SK-N-SH (cell line): Measurements from ENCODE around the gene GALNTL6. TPM values are rescaled to one million over a fixed set of nuclear protein-coding genes. Genes with fewer than 3 reads are reported as not detected.

ENCODE experiments used
- CTCF ChIA-PET: fragments of 300-600, 350-600 bp; formaldehyde crosslinking; extraction: SDS; loops from one replicate; lab custom pipeline; 2021; lab: Yijun Ruan, JAX
- POLR2A ChIA-PET: fragments of 350-600 bp; sonication (Branson Sonifier 250); formaldehyde crosslinking; extraction: SDS; loops from one replicate; lab custom pipeline; 2020; ENCODE audit warnings: antibody characterized with exemption, inconsistent platforms; lab: Yijun Ruan, JAX
- DNase-seq: peaks from one replicate; pipeline ENCODE4 v3.0.0; 2012
- H2AFZ ChIP-seq: fragments of 200-600 bp; sonication (generic); 2 replicates; pipeline ENCODE4 v1.8.1; 2016; ENCODE audit warnings: antibody characterized with exemption, mild to moderate bottlenecking, low read depth
- H3F3A ChIP-seq: fragments of 200-600 bp; sonication (generic); replicated peaks from 2 replicates; pipeline ENCODE3; 2016; ENCODE audit warnings: antibody characterized with exemption, mild to moderate bottlenecking; ENCODE audit not compliant: insufficient read depth
- H3K27ac ChIP-seq, 2 experiments: fragments of 200-500 bp in 1 of 2; fragments of 200-600 bp in 1 of 2; sonication (Bioruptor generic) in 1 of 2; sonication (generic), shearing (Covaris generic) in 1 of 2; 2 replicates each; pipeline versions ENCODE4 v1.5.1 to v1.6.1; 2014 to 2016; ENCODE audit warnings: low read depth in 2 of 2, inconsistent platforms in 1 of 2, low read length in 1 of 2, mild to moderate bottlenecking in 1 of 2, mixed read lengths in 1 of 2
- H3K27me3 ChIP-seq: fragments of 200-600 bp; sonication (generic), shearing (Covaris generic); 2 replicates; pipeline ENCODE4 v1.6.1; 2016; ENCODE audit warnings: mixed run types; ENCODE audit not compliant: insufficient read depth
- H3K36me3 ChIP-seq, 2 experiments: fragments of 200-500 bp in 1 of 2; fragments of 200-600 bp in 1 of 2; sonication (Bioruptor generic) in 1 of 2; sonication (generic) in 1 of 2; replicated peaks in 1 of 2; 2 replicates each; pipeline versions ENCODE3 to v1.5.1; 2014 to 2016; ENCODE audit warnings: low read length in 1 of 2, mild to moderate bottlenecking in 1 of 2; ENCODE audit not compliant: insufficient read depth in 2 of 2, control insufficient read depth in 1 of 2
- H3K4me1 ChIP-seq, 2 experiments: fragments of 200-500 bp in 1 of 2; fragments of 200-600 bp in 1 of 2; sonication (Bioruptor generic) in 1 of 2; sonication (generic), shearing (Covaris generic) in 1 of 2; 2 replicates each; pipeline versions ENCODE4 v1.5.1 to v1.6.1; 2014 to 2016; ENCODE audit warnings: low read depth in 1 of 2, low read length in 1 of 2, mixed run types in 1 of 2; ENCODE audit not compliant: insufficient read depth in 2 of 2, control insufficient read depth in 1 of 2
- H3K4me2 ChIP-seq: fragments of 200-600 bp; sonication (generic), shearing (Covaris generic); 2 replicates; pipeline ENCODE4 v1.6.1; 2017; ENCODE audit warnings: mixed run types
- H3K4me3 ChIP-seq, 2 experiments: fragments of 200-500 bp in 1 of 2; fragments of 200-600 bp in 1 of 2; sonication (Bioruptor generic) in 1 of 2; sonication (generic), shearing (Covaris generic) in 1 of 2; 2 replicates each; pipeline versions ENCODE4 v1.5.1 to v1.8.1; 2014 to 2016; ENCODE audit warnings: low read depth in 2 of 2, inconsistent platforms in 1 of 2, low read length in 1 of 2, mild to moderate bottlenecking in 1 of 2, mixed read lengths in 1 of 2, moderate library complexity in 1 of 2
- H3K79me2 ChIP-seq: fragments of 200-600 bp; sonication (generic); 2 replicates; pipeline ENCODE4 v1.8.1; 2017; ENCODE audit warnings: mild to moderate bottlenecking; ENCODE audit not compliant: insufficient read depth
- H3K9ac ChIP-seq: fragments of 200-600 bp; sonication (generic); 2 replicates; pipeline ENCODE4 v1.6.1; 2017; ENCODE audit warnings: mixed run types
- H3K9me2 ChIP-seq: fragments of 200-600 bp; sonication (generic); 2 replicates; pipeline ENCODE4 v1.6.1; 2017; ENCODE audit warnings: mixed run types
- H3K9me3 ChIP-seq: fragments of 200-600 bp; sonication (generic); 2 replicates; pipeline ENCODE4 v1.6.1; 2017; ENCODE audit warnings: mixed run types, mild to moderate bottlenecking, moderate library complexity
- H4K20me1 ChIP-seq: fragments of 200-600 bp; sonication (generic); 2 replicates; pipeline ENCODE4 v1.6.1; 2017; ENCODE audit warnings: mild to moderate bottlenecking, mixed run types; ENCODE audit not compliant: insufficient read depth
- CHD2 ChIP-seq: fragments of 150-350 bp; IDR thresholded peaks from 2 replicates; pipeline ENCODE4 v1.6.1; 2018; ENCODE audit warnings: low read length; ENCODE audit not compliant: partially characterized antibody
- FOXM1 ChIP-seq: IDR thresholded peaks from 2 replicates; pipeline ENCODE4 v1.4.0; 2012; ENCODE audit warnings: low read depth, mild to moderate bottlenecking
- MEF2A ChIP-seq: IDR thresholded peaks from 2 replicates; pipeline ENCODE4 v1.4.0; 2012; ENCODE audit warnings: low read depth, borderline replicate concordance
- POLR2AphosphoS5 ChIP-seq: IDR thresholded peaks from 2 replicates; pipeline ENCODE4 v1.6.1; 2012; ENCODE audit warnings: low read depth, low read length
- RAD21 ChIP-seq: IDR thresholded peaks from 2 replicates; pipeline ENCODE4 v1.6.1; 2012; ENCODE audit warnings: mild to moderate bottlenecking, low read length
- RFX5 ChIP-seq: IDR thresholded peaks from 2 replicates; pipeline ENCODE4 v1.6.1; 2012; ENCODE audit warnings: mild to moderate bottlenecking, improper control_type of control experiment, low read length
- SIN3A ChIP-seq: IDR thresholded peaks from 2 replicates; pipeline ENCODE4 v1.6.1; 2012; ENCODE audit warnings: low read depth, mild to moderate bottlenecking, low read length, moderate library complexity, borderline replicate concordance
- TCF12 ChIP-seq: IDR thresholded peaks from 2 replicates; pipeline ENCODE4 v1.4.0; 2012
- TEAD4 ChIP-seq: IDR thresholded peaks from 2 replicates; pipeline ENCODE4 v1.4.0; 2012; ENCODE audit warnings: mild to moderate bottlenecking, borderline replicate concordance; ENCODE audit not compliant: insufficient read depth
- YY1 ChIP-seq: IDR thresholded peaks from 2 replicates; pipeline ENCODE4 v1.4.0; 2012; ENCODE audit warnings: low read depth, mild to moderate bottlenecking
- WGBS: methylation state at CpG from one replicate; pipeline ENCODE4 v1.1.6; 2017; ENCODE audit warnings: low lambda C conversion rate; 5-methylcytosine and 5-hydroxymethylcytosine counted together
- polyA plus RNA-seq, 3 experiments: library from polyadenylated mRNA; depleted of rRNA; stranded (reverse); fragments of >200 nt; gene quantifications; 2 replicates each; pipeline ENCODE4 v1.2.3, GENCODE V29; 2012
- TF ChIP-seq, protein P1 (sequence below): fragments of 150-350 bp; IDR thresholded peaks from 2 replicates; pipeline ENCODE4 v1.6.1; 2016; ENCODE audit warnings: mild to moderate bottlenecking, low read depth, low read length
- TF ChIP-seq, protein P2 (sequence below): fragments of 200-600 bp; sonication (generic); IDR thresholded peaks from 2 replicates; pipeline ENCODE4 v1.6.1; 2017; ENCODE audit warnings: antibody characterized with exemption, mild to moderate bottlenecking, moderate library complexity
- TF ChIP-seq, protein P3 (sequence below): fragments of 150-350 bp; IDR thresholded peaks from 2 replicates; pipeline ENCODE4 v1.6.1; 2017; ENCODE audit warnings: antibody characterized with exemption, low read length, low read depth, borderline replicate concordance
- TF ChIP-seq, protein P4 (sequence below): IDR thresholded peaks from 2 replicates; pipeline ENCODE4 v1.6.1; 2012; ENCODE audit warnings: mild to moderate bottlenecking, low read depth, low read length, moderate library complexity

Gene GALNTL6
- polyA plus RNA-seq, 1 of the 3 experiments (the other 2 are of a cell fraction) = 0.07 TPM

DNA sequence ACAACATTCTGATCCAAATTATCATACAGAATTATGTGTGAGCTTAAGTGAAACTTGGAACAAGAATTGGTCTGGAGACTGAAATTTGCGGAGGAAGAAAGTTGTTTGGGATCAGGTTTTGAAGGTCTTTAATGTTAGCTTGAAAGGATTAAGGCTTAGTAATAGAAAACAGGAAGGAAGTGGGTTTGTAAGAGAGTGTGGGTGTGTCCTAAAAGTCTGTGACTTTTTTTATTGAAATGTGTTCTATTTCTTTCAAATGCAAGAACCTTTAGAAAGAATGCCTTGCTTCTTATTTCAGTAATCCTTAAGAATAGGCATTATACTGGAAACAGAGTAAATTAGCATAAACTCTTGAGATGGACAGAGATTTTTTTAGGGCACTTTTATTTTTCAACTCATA is 198.0 kb downstream of the GALNTL6 start:
- no peaks in the 10 kb centered on the region for H3K9me2 ChIP-seq
- H3K9ac ChIP-seq = no peak overlapping the region
- H3F3A ChIP-seq = no peaks in the 10 kb centered on the region
- H3K4me1 ChIP-seq = peaks cover 0 to 4% of the 10 kb centered on the region in 2 experiments; a peak in 2 of 4 replicates
- no peaks in the 10 kb centered on the region for H3K9me3 ChIP-seq
- POLR2A ChIA-PET = no interaction called here
- no peak overlapping the region for H2AFZ ChIP-seq
- WGBS = 29% methylated on average over 1 of the region's 1 CpG
- no peak overlapping the region for H3K4me3 ChIP-seq
- CTCF ChIA-PET = no interaction called here
- H3K27me3 ChIP-seq = no peaks in the 10 kb centered on the region
- H3K79me2 ChIP-seq = no peaks in the 10 kb centered on the region
- TF ChIP-seq TCF12 = no peak
- TF ChIP-seq FOXM1 = no peak
- TF ChIP-seq RFX5 = no peak
- TF ChIP-seq, protein P1, sequence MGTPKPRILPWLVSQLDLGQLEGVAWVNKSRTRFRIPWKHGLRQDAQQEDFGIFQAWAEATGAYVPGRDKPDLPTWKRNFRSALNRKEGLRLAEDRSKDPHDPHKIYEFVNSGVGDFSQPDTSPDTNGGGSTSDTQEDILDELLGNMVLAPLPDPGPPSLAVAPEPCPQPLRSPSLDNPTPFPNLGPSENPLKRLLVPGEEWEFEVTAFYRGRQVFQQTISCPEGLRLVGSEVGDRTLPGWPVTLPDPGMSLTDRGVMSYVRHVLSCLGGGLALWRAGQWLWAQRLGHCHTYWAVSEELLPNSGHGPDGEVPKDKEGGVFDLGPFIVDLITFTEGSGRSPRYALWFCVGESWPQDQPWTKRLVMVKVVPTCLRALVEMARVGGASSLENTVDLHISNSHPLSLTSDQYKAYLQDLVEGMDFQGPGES = no peak
- TF ChIP-seq, protein P2, sequence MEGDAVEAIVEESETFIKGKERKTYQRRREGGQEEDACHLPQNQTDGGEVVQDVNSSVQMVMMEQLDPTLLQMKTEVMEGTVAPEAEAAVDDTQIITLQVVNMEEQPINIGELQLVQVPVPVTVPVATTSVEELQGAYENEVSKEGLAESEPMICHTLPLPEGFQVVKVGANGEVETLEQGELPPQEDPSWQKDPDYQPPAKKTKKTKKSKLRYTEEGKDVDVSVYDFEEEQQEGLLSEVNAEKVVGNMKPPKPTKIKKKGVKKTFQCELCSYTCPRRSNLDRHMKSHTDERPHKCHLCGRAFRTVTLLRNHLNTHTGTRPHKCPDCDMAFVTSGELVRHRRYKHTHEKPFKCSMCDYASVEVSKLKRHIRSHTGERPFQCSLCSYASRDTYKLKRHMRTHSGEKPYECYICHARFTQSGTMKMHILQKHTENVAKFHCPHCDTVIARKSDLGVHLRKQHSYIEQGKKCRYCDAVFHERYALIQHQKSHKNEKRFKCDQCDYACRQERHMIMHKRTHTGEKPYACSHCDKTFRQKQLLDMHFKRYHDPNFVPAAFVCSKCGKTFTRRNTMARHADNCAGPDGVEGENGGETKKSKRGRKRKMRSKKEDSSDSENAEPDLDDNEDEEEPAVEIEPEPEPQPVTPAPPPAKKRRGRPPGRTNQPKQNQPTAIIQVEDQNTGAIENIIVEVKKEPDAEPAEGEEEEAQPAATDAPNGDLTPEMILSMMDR = no peak
- no peak for TF ChIP-seq MEF2A
- TF ChIP-seq POLR2AphosphoS5 = no peak
- no peak for TF ChIP-seq CHD2
- TF ChIP-seq, protein P3, sequence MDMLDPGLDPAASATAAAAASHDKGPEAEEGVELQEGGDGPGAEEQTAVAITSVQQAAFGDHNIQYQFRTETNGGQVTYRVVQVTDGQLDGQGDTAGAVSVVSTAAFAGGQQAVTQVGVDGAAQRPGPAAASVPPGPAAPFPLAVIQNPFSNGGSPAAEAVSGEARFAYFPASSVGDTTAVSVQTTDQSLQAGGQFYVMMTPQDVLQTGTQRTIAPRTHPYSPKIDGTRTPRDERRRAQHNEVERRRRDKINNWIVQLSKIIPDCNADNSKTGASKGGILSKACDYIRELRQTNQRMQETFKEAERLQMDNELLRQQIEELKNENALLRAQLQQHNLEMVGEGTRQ = no peak
- no peak for TF ChIP-seq TEAD4
- TF ChIP-seq, protein P4, sequence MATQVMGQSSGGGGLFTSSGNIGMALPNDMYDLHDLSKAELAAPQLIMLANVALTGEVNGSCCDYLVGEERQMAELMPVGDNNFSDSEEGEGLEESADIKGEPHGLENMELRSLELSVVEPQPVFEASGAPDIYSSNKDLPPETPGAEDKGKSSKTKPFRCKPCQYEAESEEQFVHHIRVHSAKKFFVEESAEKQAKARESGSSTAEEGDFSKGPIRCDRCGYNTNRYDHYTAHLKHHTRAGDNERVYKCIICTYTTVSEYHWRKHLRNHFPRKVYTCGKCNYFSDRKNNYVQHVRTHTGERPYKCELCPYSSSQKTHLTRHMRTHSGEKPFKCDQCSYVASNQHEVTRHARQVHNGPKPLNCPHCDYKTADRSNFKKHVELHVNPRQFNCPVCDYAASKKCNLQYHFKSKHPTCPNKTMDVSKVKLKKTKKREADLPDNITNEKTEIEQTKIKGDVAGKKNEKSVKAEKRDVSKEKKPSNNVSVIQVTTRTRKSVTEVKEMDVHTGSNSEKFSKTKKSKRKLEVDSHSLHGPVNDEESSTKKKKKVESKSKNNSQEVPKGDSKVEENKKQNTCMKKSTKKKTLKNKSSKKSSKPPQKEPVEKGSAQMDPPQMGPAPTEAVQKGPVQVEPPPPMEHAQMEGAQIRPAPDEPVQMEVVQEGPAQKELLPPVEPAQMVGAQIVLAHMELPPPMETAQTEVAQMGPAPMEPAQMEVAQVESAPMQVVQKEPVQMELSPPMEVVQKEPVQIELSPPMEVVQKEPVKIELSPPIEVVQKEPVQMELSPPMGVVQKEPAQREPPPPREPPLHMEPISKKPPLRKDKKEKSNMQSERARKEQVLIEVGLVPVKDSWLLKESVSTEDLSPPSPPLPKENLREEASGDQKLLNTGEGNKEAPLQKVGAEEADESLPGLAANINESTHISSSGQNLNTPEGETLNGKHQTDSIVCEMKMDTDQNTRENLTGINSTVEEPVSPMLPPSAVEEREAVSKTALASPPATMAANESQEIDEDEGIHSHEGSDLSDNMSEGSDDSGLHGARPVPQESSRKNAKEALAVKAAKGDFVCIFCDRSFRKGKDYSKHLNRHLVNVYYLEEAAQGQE = no peak
- no peak for TF ChIP-seq YY1
- no peak for TF ChIP-seq RAD21
- no peak for TF ChIP-seq SIN3A
- no peak overlapping the region for H3K27ac ChIP-seq
- H3K36me3 ChIP-seq = no peaks in the 10 kb centered on the region
- H4K20me1 ChIP-seq = no peaks in the 10 kb centered on the region
- no peak overlapping the region for H3K4me2 ChIP-seq
- DNase-seq = no peak
